Measurements from ENCODE around the gene CACNB2.
"Not testable (repeated sequence)": the region's sequence is repeated elsewhere in the genome, so short reads cannot be mapped to it uniquely, and the experiment has no call there.

CACNB2 gene

DNA sequence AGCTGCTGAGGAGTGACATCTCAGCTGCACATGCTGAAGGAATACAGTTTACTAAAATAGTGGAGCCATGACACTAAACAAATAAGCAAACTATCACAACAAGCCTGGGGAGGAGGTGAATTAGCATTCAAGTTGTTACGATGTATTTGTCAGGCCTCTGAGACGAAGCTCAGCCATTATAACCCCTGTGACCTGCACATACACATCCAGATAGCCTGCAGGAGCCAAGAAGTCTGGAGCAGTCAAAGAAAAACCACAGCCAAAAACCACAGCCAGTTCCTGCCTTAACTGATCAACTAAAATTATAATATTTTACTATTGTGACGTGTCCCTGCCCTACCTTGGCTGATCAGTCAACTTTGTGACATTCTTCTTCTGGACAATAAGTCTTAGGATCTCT, 442.6 kb downstream of the CACNB2 start:
- no peak overlapping the region for H3K9ac ChIP-seq (ENCODE audit: low read depth, low read length)
- peaks cover 1% of the 10 kb centered on the region for H3K9me3 ChIP-seq (ENCODE audit: control insufficient read depth, insufficient read depth, low read length)
- H3K4me1 ChIP-seq (ENCODE audit: insufficient read depth, low read length), result no peaks in the 10 kb centered on the region
- H3K36me3 ChIP-seq (ENCODE audit: insufficient read depth, low read length), result peaks cover 11% of the 10 kb centered on the region; the same call in 1 of the 2 replicates

DNA sequence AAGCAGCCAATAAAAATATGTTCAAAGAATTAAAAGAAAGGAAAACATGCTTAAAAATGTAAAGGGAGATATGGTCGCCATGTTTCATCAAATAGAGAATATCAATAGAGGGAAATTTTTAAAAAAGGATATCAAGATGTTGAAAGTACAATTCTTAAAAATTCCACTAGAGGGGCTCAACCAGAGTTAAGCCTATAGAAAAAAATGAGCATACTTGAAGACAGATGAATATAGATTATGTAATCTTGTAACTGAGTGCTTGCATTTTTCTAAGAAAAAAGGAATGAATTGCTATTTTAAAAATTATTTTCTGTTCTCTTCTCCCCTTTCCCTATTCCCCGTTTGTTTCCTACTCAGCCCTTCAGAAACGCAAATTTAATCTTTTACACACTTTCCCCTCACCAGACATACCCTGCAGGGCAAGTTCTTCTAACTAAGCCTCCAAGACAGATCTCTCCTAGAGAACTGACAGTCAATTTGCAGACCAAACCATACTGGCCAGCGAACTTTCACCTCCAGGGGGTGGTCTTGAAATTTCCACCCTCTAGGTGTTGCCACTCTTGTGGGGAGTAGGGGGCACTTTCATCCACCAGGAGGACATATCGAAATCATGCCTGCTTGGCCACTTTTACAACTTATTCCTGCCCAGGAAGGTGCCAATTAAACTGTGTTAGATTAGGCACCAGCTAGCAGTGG, 443.5 kb downstream of the CACNB2 start:
- no peaks in the 10 kb centered on the region; the same call in 1 of the 2 replicates for H3K9me3 ChIP-seq (ENCODE audit: control insufficient read depth, insufficient read depth, low read length)
- peaks cover 8% of the 10 kb centered on the region; the same call in 1 of the 2 replicates for H3K36me3 ChIP-seq (ENCODE audit: insufficient read depth, low read length)
- H3K9ac ChIP-seq (ENCODE audit: low read depth, low read length), result no peak overlapping the region
- H3K4me1 ChIP-seq (ENCODE audit: insufficient read depth, low read length), result no peaks in the 10 kb centered on the region

DNA sequence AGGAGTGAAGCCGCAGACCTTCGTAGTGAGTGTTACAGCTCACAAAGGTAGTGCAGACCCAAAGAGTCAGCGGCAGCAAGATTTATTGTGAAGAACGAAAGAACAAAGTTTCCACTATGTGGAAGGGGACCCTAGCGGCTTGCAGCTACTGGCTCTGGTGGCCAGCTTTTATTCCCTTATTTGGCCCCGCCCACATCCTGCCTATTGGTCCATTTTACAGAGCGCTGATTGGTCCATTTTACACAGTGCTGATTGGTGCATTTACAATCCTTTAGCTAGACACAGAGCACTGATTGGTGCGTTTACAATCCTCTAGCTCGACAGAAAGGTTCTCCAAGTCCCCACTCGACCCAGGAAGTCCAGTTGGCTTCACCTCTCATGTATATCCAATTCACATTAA, 446.4 kb downstream of the CACNB2 start:
- not testable (repeated sequence) for H3K4me1 ChIP-seq (ENCODE audit: insufficient read depth, low read length); H3K9ac ChIP-seq (ENCODE audit: low read depth, low read length); H3K9me3 ChIP-seq (ENCODE audit: control insufficient read depth, insufficient read depth, low read length); H3K36me3 ChIP-seq (ENCODE audit: insufficient read depth, low read length)

GRCh38 chr10:18591141-18591540, 450.9 kb downstream of the CACNB2 start:
- not testable (repeated sequence) for H3K9ac ChIP-seq (ENCODE audit: low read depth, low read length); H3K36me3 ChIP-seq (ENCODE audit: insufficient read depth, low read length); H3K4me1 ChIP-seq (ENCODE audit: insufficient read depth, low read length); H3K9me3 ChIP-seq (ENCODE audit: control insufficient read depth, insufficient read depth, low read length)

All from ES-I3 (cell line).